Left ventricle myocardium superior (tissue), 1 donor: Measurements from ENCODE around the gene PRKCA. TPM values are rescaled to one million over a fixed set of nuclear protein-coding genes. Genes with fewer than 3 reads are reported as not detected.
"Not testable (repeated sequence)": the region's sequence is repeated elsewhere in the genome, so short reads cannot be mapped to it uniquely, and the experiment has no call there.

Experiments
- ATAC-seq: fragments of 200-7000 bp; cut with Tn5 transposase; one replicate; pipeline ENCODE4 v1.9.1; 2020; ENCODE audit warnings: mild to moderate bottlenecking, moderate library complexity
- DNase-seq: peaks from one replicate; pipeline ENCODE4 v3.0.0-alpha.2; 2020
- intact Hi-C: fragments of 100-400 bp; cut with micrococcal nuclease; formaldehyde crosslinking; loops from one replicate; pipeline ENCODE4 v1.11.0; 2022
- total RNA-seq: library from RNA; stranded (reverse); fragmentation: NEBNext Ultra II Directional; extraction: Animal tissue kit (Norgen Biotek cat#: 25700); gene quantifications from one replicate; pipeline ENCODE4 v1.2.1, GENCODE V29; 2021
- donor health status: DM: no; HTN: yes; CAD: no; lungs with severe emphysema.

Gene PRKCA
- total RNA-seq, 1 donor from 2014 or later, result 5.9 TPM

GRCh38 chr17:66466840-66467367 lies 164.5 kb downstream of the PRKCA start:
- intact Hi-C loops, result no loop called here
- ATAC-seq (peak; percentile 57), DNase-seq (no peak)

- no peak for DNase-seq
- intact Hi-C loops, result no loop called here
- ATAC-seq, result no peak
These were observed 165.4 kb downstream of the PRKCA start for GRCh38 chr17:66467766-66468165.

- no peak for DNase-seq
- intact Hi-C loops, result no loop called here
- ATAC-seq, result peak; percentile 79
These were observed 166.1 kb downstream of the PRKCA start for GRCh38 chr17:66468241-66469087.

GRCh38 chr17:66469088-66469442 lies 166.7 kb downstream of the PRKCA start:
- DNase-seq (no peak), ATAC-seq (no peak)
- intact Hi-C loops, result no loop called here

- no peak for ATAC-seq
- DNase-seq, result no peak
- intact Hi-C loops, result no loop called here
These were observed 167.0 kb downstream of the PRKCA start for GRCh38 chr17:66469461-66469860.

- intact Hi-C loops, result no loop called here
- no peak for ATAC-seq
- DNase-seq, result no peak
These were observed 167.5 kb downstream of the PRKCA start for GRCh38 chr17:66469890-66470289.

- intact Hi-C loops, result no loop called here
- DNase-seq, result no peak
- no peak for ATAC-seq
These were observed 169.7 kb downstream of the PRKCA start for GRCh38 chr17:66472123-66472522.

GRCh38 chr17:66474258-66474657 lies 171.8 kb downstream of the PRKCA start:
- DNase-seq (no peak), ATAC-seq (no peak)
- intact Hi-C loops, result no loop called here

GRCh38 chr17:66474806-66475497 lies 172.5 kb downstream of the PRKCA start:
- ATAC-seq (no peak), DNase-seq (no peak)
- intact Hi-C loops, result no loop called here

- no peak for DNase-seq
- intact Hi-C loops, result no loop called here
- no peak for ATAC-seq
These were observed 173.6 kb downstream of the PRKCA start for GRCh38 chr17:66476014-66476413.

- ATAC-seq, result no peak
- no peak for DNase-seq
- intact Hi-C loops, result no loop called here
These were observed 175.3 kb downstream of the PRKCA start for GRCh38 chr17:66477615-66478283.

GRCh38 chr17:66479230-66479889 lies 176.9 kb downstream of the PRKCA start:
- intact Hi-C loops, ATAC-seq, DNase-seq: not testable (repeated sequence)

- ATAC-seq (no peak), DNase-seq (no peak)
- intact Hi-C loops, result no loop called here
These were observed 177.8 kb downstream of the PRKCA start for GRCh38 chr17:66480243-66480642.

GRCh38 chr17:66480802-66481201 lies 178.4 kb downstream of the PRKCA start:
- intact Hi-C loops, result no loop called here
- ATAC-seq, result no peak
- DNase-seq, result no peak

GRCh38 chr17:66481271-66481670 lies 178.9 kb downstream of the PRKCA start:
- DNase-seq, result no peak
- no peak for ATAC-seq
- intact Hi-C loops, result no loop called here

GRCh38 chr17:66483906-66484305 lies 181.5 kb downstream of the PRKCA start:
- intact Hi-C loops, result no loop called here
- DNase-seq (no peak), ATAC-seq (no peak)

- intact Hi-C loops, result no loop called here
- ATAC-seq, result no peak
These were observed 183.0 kb downstream of the PRKCA start for GRCh38 chr17:66485309-66485947.

GRCh38 chr17:66487121-66487520 lies 184.7 kb downstream of the PRKCA start:
- ATAC-seq, result no peak
- intact Hi-C loops, result no loop called here
- no peak for DNase-seq

More at GRCh38 chr17:66485309-66485947, 183.0 kb downstream of the PRKCA start:
- DNase-seq, result no peak

- ATAC-seq (no peak), DNase-seq (no peak)
- intact Hi-C loops, result no loop called here
These were observed 185.6 kb downstream of the PRKCA start for GRCh38 chr17:66487981-66488468.
